HT1080 (cell line): ENCODE measurements around the gene RNF103. TPM values are rescaled to one million over a fixed set of nuclear protein-coding genes. Genes with fewer than 3 reads are reported as not detected.
"Not testable (repeated sequence)": the region's sequence is repeated elsewhere in the genome, so short reads cannot be mapped to it uniquely, and the experiment has no call there.

Source experiments
- DNase-seq: peaks from one replicate; pipeline ENCODE4 v3.0.0-alpha.2; 2015; ENCODE audit warnings: low read depth
- polyA plus RNA-seq, 2 experiments: library from polyadenylated mRNA; depleted of rRNA; stranded (reverse); fragments of >200 nt; gene quantifications; 2 replicates each; pipeline ENCODE4 v1.2.3, GENCODE V29; 2015
- total RNA-seq: library from RNA; depleted of rRNA; stranded (reverse); fragments of >200 nt; shearing (Covaris generic); gene quantifications from 2 replicates; pipeline ENCODE4 v1.2.3, GENCODE V29; 2014; rRNA removed

Gene RNF103, protein sequence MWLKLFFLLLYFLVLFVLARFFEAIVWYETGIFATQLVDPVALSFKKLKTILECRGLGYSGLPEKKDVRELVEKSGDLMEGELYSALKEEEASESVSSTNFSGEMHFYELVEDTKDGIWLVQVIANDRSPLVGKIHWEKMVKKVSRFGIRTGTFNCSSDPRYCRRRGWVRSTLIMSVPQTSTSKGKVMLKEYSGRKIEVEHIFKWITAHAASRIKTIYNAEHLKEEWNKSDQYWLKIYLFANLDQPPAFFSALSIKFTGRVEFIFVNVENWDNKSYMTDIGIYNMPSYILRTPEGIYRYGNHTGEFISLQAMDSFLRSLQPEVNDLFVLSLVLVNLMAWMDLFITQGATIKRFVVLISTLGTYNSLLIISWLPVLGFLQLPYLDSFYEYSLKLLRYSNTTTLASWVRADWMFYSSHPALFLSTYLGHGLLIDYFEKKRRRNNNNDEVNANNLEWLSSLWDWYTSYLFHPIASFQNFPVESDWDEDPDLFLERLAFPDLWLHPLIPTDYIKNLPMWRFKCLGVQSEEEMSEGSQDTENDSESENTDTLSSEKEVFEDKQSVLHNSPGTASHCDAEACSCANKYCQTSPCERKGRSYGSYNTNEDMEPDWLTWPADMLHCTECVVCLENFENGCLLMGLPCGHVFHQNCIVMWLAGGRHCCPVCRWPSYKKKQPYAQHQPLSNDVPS
- 7.0 and 7.3 TPM in 2 replicates for total RNA-seq
- polyA plus RNA-seq (2015; cell fraction: cytosol; rRNA removed) = 9.3 and 13.5 TPM in 2 replicates
- 19.1 and 23.0 TPM in 2 replicates for polyA plus RNA-seq (2015; cell fraction: nucleus; rRNA removed)

DNA sequence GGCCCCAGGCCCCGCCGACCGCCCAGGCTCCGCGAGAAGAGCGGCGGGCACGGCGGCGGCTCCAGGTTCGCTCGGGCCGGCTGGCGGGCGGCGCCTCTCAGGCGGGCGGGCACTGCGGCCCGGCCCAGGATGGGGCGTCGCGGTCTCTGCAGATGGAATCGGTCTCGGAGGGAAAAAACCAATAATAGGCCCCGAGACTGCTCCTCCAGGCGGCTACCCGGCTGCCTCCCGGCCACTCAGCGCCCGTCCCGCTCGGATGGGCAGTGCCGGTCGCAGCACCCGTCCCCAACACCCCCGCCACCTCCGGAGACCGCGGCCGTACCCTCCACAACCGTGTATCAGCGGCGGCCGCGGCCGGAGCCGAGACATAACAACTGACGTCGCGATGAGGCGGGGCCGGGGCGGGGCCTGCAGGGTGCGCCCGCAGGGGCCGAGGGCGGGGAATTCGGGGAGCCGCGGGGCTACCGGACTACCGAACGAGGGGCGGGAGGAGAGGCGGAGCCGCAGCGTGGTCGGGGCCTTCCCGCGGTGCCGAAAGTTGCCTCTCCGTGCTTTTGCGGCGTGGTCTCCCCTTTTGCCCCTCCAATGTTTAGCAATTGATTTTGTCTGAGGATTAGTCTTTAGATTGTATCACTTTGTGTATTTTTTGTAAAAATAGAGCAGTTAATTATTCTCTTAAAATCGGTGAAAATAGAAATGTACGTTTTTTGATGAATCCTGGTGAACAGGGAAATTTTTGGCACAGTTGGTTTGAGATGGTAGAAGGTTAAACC lies at the start of gene RNF103:
TSS of gene RNF103 (minus strand) at position 372 of the 773 bp plus-strand sequence. CDS start 979 bp downstream, outside the sequence.
- DNase-seq = peak; percentile 80

DNA sequence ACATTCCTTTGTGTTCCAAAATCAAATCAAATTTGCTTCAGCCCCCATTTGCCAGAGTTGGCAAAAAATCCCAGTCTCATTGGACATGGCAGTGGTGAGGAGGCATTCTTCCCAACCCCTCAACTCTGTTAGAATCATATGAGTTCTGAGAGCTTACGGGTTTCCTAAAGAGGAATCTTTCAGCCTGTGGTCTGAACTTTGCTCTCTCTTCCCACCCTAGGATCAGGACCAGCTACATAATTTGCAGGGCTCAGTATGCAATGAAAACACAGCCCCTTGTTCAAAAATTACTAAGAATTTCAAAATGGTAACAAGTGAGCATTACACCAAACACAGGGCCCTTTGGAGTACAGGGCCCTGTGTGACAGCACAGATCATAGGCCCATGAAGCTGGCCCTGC lies 49.3 kb upstream of the RNF103 start:
- DNase-seq = no peak

DNA sequence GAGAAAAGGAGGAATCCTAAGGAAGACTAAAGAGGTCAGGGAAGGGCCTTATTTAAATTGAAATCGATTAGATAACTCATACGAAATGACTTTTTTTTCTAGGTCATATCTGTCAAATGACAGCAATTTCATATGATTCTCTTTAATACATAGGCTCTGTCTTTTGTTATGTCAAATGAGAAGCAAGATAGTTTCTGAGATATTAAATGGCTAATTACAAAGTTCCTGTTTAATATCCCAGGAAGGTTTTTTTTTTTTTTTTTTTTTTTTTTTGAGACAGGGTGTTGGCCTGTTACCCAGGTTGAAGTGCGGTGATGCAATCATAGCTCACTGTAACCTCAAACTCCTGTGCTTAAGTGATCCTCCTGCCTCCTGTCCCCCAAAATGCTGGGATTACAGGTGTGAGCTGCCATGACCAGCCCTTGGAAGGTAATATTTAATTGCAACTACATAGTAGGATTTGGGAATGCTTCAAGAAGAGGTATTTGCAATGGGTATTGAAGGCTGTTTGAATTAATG lies 48.4 kb upstream of the RNF103 start:
- no peak for DNase-seq

DNA sequence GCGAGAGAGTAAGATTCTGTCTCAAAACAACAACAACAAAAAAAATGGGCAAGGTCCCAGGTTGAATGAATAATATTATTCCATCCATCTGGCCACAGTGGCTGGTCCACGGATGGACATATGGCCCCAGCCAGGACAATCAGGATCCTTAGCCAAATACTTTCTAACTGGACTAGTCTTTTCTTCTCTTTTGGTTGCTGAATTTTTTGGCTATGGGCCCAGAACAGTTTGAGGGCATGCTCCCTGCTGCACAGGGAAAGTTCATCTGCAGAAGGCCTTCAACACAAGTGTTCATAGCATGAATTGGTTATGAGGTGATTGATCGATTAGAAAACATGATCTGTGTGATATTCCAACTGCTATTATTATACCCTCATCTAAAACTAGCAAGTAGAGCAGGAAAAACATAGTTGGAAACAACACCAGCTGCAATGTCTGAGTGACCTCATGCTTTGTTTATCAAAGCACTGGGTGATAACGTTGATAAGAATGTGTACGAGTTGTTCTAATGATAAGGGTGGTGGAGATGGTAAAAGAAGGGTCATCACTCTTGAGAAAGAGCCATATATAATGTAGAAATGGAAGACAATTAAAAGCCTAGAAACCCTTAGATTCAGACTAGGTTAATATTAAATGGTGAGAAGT lies 47.8 kb upstream of the RNF103 start:
- no peak for DNase-seq

DNA sequence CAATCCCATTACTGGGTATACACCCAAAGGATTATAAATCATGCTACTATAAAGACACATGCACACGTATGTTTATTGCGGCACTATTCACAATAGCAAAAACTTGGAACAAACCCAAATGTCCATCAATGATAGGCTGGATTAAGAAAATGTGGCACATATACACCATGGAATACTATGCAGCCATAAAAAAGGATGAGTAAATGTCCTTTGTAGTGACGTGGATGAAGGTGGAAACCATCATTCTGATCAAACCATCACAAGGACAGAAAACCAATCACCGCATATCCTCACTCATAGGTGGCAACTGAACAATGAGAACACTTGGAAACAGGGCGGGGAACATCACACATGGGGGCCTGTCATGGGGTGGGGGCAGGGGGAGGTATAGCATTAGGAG lies 45.7 kb upstream of the RNF103 start:
- DNase-seq = not testable (repeated sequence)

DNA sequence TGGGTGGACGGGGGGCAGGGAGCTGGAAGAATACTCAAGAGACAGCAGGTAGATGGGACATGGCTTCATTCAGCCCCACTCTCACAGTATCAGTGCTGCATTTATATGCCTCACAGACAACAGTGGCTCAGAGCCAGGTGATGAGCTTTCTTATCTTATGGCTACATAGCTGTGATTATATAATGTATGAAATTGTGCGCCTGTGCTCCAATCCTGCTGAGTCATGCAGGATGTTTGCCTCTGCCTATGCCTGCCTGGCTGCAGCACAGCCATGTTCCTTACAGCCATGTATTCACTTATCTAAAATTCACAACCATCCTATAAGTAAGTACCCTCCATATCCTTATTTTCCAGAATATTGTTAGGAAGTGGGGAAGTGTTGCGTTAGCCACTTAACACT lies 37.7 kb upstream of the RNF103 start:
- DNase-seq = no peak

DNA sequence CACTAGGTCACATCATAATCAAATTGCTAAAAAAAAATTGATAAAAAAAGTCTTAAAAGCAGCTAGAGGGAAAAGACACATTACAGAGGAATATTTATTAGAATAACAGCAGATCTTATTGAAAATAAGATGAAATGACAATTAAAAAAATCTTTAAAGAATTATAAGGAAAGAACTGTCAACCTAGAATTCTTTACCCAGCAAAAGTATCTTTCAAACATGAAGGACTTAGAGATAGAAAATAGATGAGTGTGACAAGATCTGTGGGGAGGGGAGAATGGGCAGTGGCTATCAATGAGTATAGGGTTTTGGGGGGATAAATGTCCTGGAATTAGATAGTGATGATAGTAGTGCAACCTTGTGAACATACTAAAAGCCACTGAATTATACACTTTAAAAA lies 26.5 kb upstream of the RNF103 start:
- DNase-seq = no peak

DNA sequence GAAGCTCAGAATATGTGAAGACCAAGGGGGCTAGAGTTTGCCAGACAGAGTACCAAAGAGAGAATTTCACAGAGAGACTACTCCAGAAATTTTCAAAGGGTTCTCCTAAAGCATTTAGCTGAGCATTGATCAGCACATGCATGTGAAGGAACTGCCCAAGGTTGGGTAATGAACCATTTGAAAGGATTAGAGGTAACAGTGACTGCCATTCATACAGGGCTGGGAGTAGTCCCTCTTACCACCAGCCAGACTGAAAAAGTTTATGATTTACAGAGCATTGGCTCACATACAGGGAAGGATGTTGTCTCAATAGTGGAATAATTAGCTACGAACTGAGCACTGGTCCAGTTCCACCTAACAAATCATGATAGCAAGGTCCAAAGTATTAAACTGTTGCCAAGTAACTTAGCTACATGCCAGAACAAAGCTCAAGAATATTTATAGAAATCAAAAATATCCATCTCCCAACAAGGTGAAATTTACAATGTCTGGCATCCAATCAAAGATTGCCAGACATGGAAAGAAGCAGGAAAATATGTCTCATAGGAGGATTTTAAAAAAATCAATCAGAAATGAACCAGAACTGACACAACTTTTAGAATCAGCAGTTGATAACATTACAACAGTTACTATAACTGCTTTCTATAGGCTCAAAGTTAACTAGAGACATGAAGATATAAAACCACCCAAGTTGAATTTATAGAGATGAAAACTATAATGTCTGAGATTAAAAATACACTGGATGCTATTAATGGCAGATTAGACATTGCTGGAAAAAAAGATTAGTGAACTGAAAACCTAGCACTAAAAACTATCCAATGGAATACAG lies 25.7 kb upstream of the RNF103 start:
- DNase-seq = no peak

DNA sequence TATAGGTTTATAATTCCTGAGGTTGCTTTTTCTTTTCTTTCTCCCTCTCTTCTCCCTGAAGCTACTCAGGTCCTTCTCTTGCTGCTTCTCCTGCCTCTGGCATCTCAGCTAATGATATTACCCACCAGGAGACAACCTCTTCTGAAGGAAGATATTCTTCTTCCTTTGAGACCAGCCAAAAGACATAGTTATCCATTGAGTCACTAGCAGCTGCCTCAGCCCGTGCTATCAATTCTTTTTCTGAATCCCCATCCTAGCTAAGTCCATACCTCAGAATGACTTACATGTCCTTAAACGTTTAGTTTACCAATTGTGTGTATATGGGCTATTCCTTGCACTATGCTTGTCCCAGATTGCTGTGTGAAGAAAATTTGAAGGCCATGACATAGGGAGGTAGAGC lies 25.0 kb upstream of the RNF103 start:
- DNase-seq = peak; percentile 26

DNA sequence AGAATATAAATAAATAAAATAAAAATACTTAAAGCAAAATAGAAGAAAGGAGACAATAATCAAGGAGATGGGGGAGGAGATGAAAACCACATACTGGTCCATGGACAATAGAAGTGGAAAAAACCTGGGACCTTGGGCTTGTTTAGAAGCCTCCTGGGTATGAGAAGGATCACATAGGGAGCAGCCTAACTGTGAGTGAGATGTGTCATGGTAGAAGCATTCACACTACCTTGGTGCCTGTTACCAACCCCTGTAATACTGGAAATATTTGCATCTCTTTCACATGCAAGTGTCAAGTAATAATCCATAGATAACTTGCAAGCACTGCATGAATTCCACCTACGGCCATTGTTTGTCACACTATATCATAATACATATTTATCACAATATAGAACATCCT lies 23.2 kb upstream of the RNF103 start:
- no peak for DNase-seq

DNA sequence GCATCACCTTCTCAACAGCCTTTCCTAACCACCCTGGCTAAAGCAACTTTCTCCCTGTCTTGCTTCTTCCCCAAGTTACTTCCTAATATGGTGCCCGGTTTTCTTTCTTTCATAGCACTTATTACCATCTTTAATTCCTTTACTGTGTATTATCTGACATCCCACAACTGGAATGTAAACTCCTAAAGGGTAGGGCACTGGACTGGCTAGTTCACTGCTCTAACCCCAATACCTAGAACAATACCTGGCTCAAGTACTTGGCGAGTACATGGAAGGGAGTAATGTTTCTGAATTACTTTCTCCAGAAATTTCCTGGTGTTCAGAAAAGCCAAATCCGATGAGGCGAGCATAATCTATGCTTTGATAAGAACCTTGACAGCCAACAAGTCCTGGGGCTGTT lies 22.7 kb upstream of the RNF103 start:
- DNase-seq = no peak

DNA sequence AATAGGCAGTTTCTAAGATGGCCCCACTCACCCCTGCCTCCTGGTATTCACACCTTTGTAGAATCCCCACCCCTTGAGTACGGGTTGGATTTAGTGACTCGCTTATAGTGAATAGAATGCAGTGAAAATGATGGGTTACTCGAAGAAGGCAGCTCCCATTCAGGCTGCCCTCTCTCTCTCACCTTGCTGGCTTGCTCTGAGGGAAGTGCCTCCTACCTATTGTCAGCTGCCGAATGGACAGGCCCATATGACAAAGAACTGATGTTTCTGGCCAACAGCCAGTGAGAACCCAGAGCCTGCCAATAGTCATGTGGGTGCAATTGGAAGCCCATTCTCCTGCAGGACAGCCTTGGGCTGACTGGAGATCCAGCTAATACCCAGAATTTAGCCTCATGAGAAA lies 22.1 kb upstream of the RNF103 start:
- DNase-seq = no peak

DNA sequence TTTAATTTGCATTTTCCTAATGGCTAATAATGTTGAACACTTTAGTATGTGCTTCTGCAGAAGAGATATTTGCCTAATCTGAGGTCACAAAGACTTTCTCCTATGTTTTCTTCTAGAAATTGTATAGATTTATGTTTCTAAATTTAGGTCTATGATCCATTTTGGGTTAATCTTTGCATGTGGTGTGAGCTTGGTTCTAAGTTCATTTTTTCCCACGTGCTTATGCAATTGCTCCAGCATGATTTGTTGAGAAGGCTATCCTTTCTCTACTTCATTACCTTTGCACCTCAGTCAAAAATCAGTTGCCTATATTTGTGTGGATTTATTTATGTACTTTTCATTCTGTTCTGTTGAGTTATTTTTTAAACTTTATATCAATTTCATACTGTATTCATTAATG lies 15.0 kb upstream of the RNF103 start:
- DNase-seq = no peak

DNA sequence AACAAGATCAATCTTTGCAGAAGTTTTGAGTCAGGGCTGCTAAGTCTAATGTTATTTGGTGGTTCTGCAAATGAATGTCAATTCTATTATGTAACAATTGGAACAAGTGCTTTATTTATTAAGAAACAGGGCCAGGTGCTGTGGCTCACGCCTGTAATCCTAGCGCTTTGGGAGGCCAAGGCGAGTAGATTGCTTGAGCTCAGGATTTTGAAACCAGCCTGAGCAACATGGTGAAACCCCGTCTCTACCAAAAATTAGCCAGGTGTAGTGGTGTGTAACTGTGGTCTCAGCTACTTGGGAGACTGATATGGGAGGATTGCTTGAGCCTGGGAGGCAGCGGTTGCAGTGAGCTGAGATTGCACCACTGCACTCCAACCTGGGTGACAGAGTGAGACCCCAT lies 13.2 kb upstream of the RNF103 start:
- DNase-seq = no peak

DNA sequence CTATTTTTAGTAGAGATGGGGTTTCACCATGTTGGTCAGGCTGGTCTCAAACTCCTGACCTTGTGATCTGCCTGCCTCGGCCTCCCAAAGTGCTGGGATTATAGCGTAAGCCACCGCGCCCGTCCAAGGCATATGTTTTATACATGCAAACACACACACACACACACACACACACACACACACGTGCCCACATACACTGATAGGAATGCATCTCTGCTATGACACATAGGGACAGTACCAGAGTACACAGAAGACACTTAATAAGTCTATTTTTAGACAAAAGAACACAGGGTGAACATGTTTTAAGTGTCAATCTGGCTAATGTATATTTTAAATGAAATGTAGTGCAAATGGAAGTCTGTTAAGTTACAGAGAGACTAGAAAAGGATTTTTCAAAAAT lies 10.7 kb upstream of the RNF103 start:
- DNase-seq = no peak

DNA sequence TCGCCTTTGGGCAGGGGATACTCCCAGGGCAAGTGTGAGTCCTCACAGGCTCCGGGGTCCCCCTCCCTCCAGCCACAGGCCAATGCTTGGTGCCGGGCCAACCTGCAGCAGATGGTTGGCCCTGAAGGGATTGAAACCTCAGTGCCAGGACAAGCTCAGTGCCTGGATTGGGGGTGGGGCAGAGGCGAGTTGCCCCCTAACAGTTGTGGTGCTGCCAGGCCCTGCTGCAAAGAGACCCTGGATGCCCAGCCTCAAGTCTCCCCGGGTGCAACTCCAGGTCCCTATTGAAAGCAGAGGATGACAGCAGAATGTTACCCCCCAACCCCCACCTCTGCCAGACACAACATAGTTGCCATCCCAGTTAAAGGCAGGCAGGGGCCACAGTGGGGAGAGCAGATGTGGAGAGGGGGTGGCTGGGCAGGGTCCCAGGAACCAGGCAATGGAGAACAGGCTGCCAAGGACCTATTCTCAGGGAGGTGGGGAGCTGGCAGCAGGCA lies 9.5 kb upstream of the RNF103 start:
- no peak for DNase-seq

DNA sequence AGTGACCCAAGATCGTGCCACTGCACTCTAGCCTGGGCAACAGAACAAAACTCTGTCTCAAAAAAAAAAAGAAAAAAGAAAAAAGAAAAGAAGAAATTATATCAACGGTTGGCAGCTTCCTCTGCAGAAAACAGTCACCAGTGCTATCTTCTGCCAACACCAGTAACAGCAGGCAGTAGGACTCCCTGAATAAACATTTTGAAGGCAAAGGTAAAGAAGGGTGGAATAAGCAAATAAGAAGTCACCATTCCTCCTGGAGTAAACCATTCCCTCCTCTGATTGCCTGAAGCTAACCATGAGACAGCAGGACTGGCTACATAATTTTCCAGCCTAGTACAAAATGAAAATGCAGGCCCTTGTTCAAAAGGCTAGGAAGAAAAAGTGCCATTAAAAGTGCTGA lies 9.0 kb upstream of the RNF103 start:
- no peak for DNase-seq

DNA sequence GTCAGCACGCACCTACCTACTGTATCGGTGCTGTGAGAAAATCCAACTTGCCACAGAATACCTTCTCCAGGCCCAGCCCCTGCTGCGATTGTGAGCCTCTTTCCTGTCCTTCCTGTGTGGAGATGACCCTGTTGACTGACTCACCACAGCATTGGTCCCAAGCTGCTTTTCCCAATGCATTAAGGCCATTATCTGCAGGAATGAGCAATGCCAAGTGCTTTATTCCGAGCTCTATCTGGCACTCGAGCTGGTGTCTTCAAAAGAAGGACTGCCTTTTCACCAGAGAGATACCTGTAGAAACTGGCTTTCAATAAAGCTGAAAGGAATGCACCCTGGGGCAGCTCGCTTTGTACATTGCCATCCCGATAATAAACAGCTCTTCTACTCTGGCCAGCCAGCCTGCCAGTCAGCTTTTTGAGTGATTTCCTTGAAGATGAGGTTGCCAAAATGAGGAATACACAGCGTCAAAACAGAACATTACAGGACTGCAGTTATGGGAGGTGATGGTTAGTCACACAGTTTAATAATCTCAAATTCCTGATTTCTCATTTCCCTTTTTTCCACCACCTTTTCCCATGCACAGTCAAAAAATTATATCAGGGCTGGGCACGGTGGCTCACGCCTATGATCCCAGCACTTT lies 8.3 kb upstream of the RNF103 start:
- DNase-seq = peak; percentile 69

DNA sequence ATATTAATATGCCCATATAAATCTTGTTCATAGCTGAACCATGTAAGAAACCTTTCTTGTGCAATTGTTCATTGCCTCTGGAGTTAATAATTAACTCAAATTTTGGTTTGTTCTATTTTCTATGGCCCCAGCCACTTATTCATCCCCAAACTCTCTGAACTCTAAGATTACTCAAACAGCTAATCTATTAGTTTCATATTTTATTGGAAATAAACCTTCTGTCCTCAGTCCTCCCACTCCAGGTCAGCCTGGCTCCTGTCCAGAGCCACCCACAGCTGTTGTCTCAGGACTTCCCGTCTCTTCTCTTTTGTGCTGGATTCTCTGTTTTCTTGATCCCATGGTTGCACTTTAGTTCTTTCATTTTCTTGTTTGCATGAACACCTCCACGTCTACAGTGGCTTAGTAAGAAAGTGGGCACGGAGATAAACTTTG lies 4.4 kb upstream of the RNF103 start:
- DNase-seq = no peak

DNA sequence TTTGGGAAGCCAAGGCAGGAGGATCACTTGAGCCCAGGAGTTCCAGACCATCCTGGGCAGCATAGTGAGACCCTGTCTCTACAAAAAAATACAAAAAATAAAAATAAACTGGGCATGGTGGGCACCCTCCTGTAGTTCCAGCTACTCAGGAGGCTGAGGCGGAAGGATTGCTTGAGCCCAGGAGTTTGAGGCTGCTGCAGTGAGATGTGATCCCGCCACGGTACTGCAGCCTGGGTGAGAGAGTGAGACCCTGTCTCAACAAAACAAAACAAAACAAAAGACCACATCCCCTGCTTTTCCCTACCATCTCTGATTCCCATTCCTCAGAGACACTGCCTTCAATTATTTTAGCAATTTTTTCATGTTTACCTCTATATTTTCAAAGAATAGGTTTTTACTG lies 3.9 kb upstream of the RNF103 start:
- DNase-seq = no peak
